Stimulated activated naive CD8-positive, alpha-beta T cell treated with anti-CD3 and anti-CD28 coated beads, Interleukin-15, amount 100 ng/mL, for 72 hours (primary cell): ENCODE data around the gene PTX4.

Experiments used
- ATAC-seq: fragments of 150-1000 bp; cut with Tn5 transposase; 2 replicates; pipeline ENCODE4 v1.10.0; 2021; ENCODE audit warnings: mild to moderate bottlenecking, moderate library complexity
- DNase-seq, 2 donors: peaks; one replicate each; pipeline ENCODE4 v3.0.0; 2021 to 2022
- H3K27ac Mint-ChIP-seq, 2 donors: one replicate each; pipeline ENCODE4 v1.8.0; 2022; ENCODE audit warnings: mild to moderate bottlenecking in 2 of 2, mixed read lengths in 2 of 2, moderate library complexity in 2 of 2
- H3K27me3 Mint-ChIP-seq: one replicate; pipeline ENCODE4 v1.8.0; 2022; ENCODE audit warnings: mixed read lengths
- H3K4me1 Mint-ChIP-seq: one replicate; pipeline ENCODE4 v1.8.0; 2022; ENCODE audit warnings: mild to moderate bottlenecking, mixed read lengths
- H3K4me3 Mint-ChIP-seq, 2 donors: one replicate each; pipeline ENCODE4 v1.8.0; 2022; ENCODE audit warnings: mild to moderate bottlenecking in 2 of 2, mixed read lengths in 2 of 2, moderate library complexity in 1 of 2
- H3K9me3 Mint-ChIP-seq, 2 donors: one replicate each; pipeline ENCODE4 v1.8.0; 2022; ENCODE audit warnings: mixed read lengths in 2 of 2

The PTX4 gene

GRCh38 chr16:1527836-1528811 is 39.4 kb upstream of the PTX4 start:
- Mint-ChIP-seq H3K27ac (peak overlapping the region in 1 of 2 donors; percentile 78), H3K4me3 (peak overlapping the region in 1 of 2 donors; percentile 39), H3K9me3 (no peaks in the 10 kb centered on the region), H3K4me1 (peaks cover 37% of the 10 kb centered on the region), H3K27me3 (no peaks in the 10 kb centered on the region)
- DNase-seq (no peak), ATAC-seq (no peak)

- ATAC-seq (peak; percentile 49), DNase-seq (peak; percentile 34 to 40)
- Mint-ChIP-seq H3K9me3 (no peaks in the 10 kb centered on the region), H3K27ac (peak overlapping the region; percentile 85 to 91), H3K27me3 (no peaks in the 10 kb centered on the region), H3K4me1 (peaks cover 28% of the 10 kb centered on the region), H3K4me3 (peak overlapping the region; percentile 80 to 86)
These were observed 38.1 kb upstream of the PTX4 start for GRCh38 chr16:1526608-1527555.

GRCh38 chr16:1525871-1526607 is 37.3 kb upstream of the PTX4 start:
- ATAC-seq = peak; percentile 64
- Mint-ChIP-seq H3K4me3 (peak overlapping the region; percentile 80 to 86), H3K9me3 (no peaks in the 10 kb centered on the region), H3K27me3 (no peaks in the 10 kb centered on the region), H3K27ac (peak overlapping the region; percentile 88 to 92), H3K4me1 (peaks cover 28% of the 10 kb centered on the region)
- DNase-seq = peak; percentile 25 to 27

DNA sequence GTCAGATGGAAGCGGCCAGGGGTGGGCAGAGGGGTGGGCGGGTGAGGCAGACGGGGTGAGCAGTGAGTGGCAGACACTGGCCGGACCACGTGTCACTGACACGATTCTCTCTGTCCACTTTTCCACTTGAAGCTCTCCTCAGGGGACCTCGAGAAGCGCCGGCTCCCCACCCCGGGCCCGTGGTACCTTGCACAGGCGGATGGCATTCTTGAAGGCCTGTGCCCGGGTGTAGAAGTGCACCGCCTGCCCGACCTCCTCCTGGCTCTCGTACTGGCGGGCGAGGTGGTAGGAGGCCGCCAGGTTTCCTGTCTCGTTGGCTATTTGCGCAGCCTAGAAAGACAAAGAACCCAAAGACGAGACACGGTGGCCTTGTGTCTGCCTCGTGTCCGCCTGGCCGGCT is 35.6 kb upstream of the PTX4 start:
- H3K27ac Mint-ChIP-seq = no peak overlapping the region
- no peak overlapping the region for H3K4me3 Mint-ChIP-seq
- no peaks in the 10 kb centered on the region for H3K9me3 Mint-ChIP-seq
- no peaks in the 10 kb centered on the region for H3K27me3 Mint-ChIP-seq
- no peak for DNase-seq
- no peak for ATAC-seq
- peaks cover 28% of the 10 kb centered on the region for H3K4me1 Mint-ChIP-seq

- Mint-ChIP-seq H3K4me1 (peaks cover 28% of the 10 kb centered on the region), H3K4me3 (no peak overlapping the region), H3K9me3 (no peaks in the 10 kb centered on the region), H3K27me3 (no peaks in the 10 kb centered on the region), H3K27ac (no peak overlapping the region)
- ATAC-seq (no peak), DNase-seq (no peak)
These were observed 35.0 kb upstream of the PTX4 start for GRCh38 chr16:1523581-1524245.

DNA sequence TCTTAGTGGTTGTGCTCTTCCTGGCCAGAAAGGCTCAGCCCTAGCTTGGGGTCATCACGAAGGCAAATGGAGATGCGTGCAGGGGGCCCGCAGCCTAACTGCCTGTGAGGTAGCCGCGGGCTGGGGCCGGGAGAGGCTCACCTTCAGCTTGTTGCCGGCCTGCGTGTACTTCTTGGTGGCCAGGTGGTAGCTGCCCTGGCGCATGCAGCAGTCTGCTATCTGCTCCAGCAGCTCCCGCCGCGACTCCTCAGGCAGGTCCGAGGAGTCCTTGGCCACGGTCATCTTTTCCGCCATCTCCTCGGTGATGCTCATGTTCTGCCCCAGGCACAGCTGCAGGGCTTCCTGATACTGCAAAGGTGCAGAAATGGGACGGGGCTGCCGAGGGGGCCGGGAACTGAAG is 31.7 kb upstream of the PTX4 start:
- ATAC-seq (no peak), DNase-seq (no peak)
- no peak overlapping the region for H3K27ac Mint-ChIP-seq
- H3K9me3 Mint-ChIP-seq = no peaks in the 10 kb centered on the region
- no peak overlapping the region for H3K4me3 Mint-ChIP-seq
- H3K4me1 Mint-ChIP-seq = peaks cover 2% of the 10 kb centered on the region
- H3K27me3 Mint-ChIP-seq = no peaks in the 10 kb centered on the region

DNA sequence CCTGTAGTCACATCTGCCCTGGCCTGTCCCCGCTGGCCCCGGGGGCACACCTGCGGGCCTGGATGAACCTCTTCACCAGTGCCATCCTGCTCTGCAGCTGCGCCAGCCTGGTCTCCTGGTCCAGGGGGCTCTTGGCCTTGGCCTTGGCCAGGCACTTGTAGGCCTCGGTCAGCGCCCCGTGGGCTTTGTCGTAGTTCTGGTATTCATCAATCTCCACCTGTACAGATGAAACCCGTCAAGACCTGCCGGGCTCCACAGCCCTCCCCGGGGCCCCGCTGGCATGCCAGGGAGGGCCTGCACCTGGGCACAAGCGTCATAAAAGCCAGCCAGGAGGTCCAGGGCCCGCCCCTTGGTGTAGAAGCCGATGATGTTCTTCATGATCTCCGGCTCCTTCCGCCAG is 31.1 kb upstream of the PTX4 start:
- Mint-ChIP-seq H3K27ac (no peak overlapping the region), H3K4me1 (no peaks in the 10 kb centered on the region), H3K27me3 (no peaks in the 10 kb centered on the region), H3K4me3 (no peak overlapping the region), H3K9me3 (no peaks in the 10 kb centered on the region)
- DNase-seq (no peak), ATAC-seq (peak; percentile 19)

DNA sequence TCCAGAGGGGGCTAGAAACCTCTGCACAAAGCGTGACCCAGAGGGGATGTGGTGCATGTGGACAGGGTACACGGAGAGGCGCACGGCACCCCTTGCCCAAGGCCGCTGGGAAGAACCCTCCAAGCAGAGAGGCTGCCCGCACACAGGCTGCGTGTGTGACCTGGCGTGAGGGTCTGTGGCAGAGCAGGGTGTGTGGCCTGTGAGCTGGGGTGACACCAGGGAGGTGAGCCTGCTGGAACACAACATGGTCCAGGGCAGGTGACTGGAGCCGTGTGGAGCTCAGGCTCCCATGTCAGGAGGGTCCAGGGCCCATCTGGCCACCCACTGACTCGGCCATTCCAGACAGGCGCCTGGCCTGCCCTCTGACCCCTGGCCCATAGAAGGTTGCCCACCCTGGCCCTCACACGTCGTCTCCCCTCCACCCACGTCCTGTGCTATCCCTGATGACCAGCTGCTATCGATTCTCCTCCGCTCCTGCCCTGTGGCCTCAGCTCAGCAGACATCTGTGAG is 29.9 kb upstream of the PTX4 start:
- Mint-ChIP-seq H3K4me1 (no peaks in the 10 kb centered on the region), H3K27me3 (no peaks in the 10 kb centered on the region), H3K4me3 (no peak overlapping the region), H3K9me3 (no peaks in the 10 kb centered on the region), H3K27ac (peak overlapping the region in 1 of 2 donors; percentile 22)
- DNase-seq = no peak
- peak; percentile 57 for ATAC-seq

DNA sequence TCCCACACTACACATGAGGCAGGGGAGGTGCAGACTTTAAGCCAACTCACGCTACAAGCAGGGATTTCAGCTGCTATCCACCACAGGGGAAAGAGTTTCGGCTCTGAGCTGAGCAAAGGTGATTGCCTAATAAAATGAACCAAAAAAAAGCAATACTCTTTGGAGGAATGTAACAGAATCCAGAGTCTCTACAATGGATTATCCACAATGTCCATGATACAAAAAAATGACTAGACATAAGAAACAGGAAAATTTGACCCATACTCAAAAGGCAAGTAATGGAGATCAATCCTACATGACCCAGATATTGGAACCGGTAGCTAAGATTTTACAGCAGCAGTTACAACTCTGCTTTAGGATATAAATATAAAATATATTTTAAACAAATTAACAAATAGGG is 25.8 kb upstream of the PTX4 start:
- DNase-seq (no peak), ATAC-seq (no peak)
- no peaks in the 10 kb centered on the region for H3K4me1 Mint-ChIP-seq
- H3K27me3 Mint-ChIP-seq = no peaks in the 10 kb centered on the region
- no peak overlapping the region for H3K4me3 Mint-ChIP-seq
- no peaks in the 10 kb centered on the region for H3K9me3 Mint-ChIP-seq
- H3K27ac Mint-ChIP-seq = peak overlapping the region in 1 of 2 donors; percentile 67

GRCh38 chr16:1512774-1513173 is 24.0 kb upstream of the PTX4 start:
- H3K4me1 Mint-ChIP-seq = no peaks in the 10 kb centered on the region
- DNase-seq (no peak), ATAC-seq (no peak)
- no peaks in the 10 kb centered on the region for H3K27me3 Mint-ChIP-seq
- H3K4me3 Mint-ChIP-seq = no peak overlapping the region
- H3K27ac Mint-ChIP-seq = no peak overlapping the region
- no peaks in the 10 kb centered on the region for H3K9me3 Mint-ChIP-seq

- Mint-ChIP-seq H3K4me1 (no peaks in the 10 kb centered on the region), H3K9me3 (no peaks in the 10 kb centered on the region), H3K27me3 (no peaks in the 10 kb centered on the region), H3K4me3 (no peak overlapping the region), H3K27ac (peak overlapping the region in 1 of 2 donors; percentile 92)
- ATAC-seq = no peak
- DNase-seq = no peak
These were observed 23.2 kb upstream of the PTX4 start for GRCh38 chr16:1511662-1512569.

GRCh38 chr16:1510941-1511351 is 22.2 kb upstream of the PTX4 start:
- no peaks in the 10 kb centered on the region for H3K27me3 Mint-ChIP-seq
- no peak overlapping the region for H3K4me3 Mint-ChIP-seq
- ATAC-seq = no peak
- no peak for DNase-seq
- no peaks in the 10 kb centered on the region for H3K4me1 Mint-ChIP-seq
- H3K27ac Mint-ChIP-seq = peak overlapping the region in 1 of 2 donors; percentile 33
- no peaks in the 10 kb centered on the region for H3K9me3 Mint-ChIP-seq

- H3K4me1 Mint-ChIP-seq = no peaks in the 10 kb centered on the region
- H3K27ac Mint-ChIP-seq = no peak overlapping the region
- no peaks in the 10 kb centered on the region for H3K9me3 Mint-ChIP-seq
- no peak overlapping the region for H3K4me3 Mint-ChIP-seq
- DNase-seq = no peak
- H3K27me3 Mint-ChIP-seq = no peaks in the 10 kb centered on the region
- ATAC-seq = no peak
These were observed 21.5 kb upstream of the PTX4 start for GRCh38 chr16:1510272-1510671.
